H1 (cell line): ENCODE measurements around the gene MSI2. TPM values are rescaled to one million over a fixed set of nuclear protein-coding genes. Genes with fewer than 3 reads are reported as not detected.

Experiments used
- ATF3 ChIP-seq: IDR thresholded peaks from 2 replicates; pipeline ENCODE4 v1.6.1; 2011; ENCODE audit warnings: low read depth, mild to moderate bottlenecking, low read length; ENCODE audit not compliant: insufficient read depth
- BCL11A ChIP-seq, 2 experiments: IDR thresholded peaks; one replicate each; pipeline ENCODE4 v1.6.1; 2011; ENCODE audit warnings: low read depth in 2 of 2, low read length in 2 of 2, mild to moderate bottlenecking in 2 of 2
- GABPA ChIP-seq: IDR thresholded peaks from 2 replicates; pipeline ENCODE4 v1.6.1; 2011; ENCODE audit warnings: mild to moderate bottlenecking, low read length, moderate library complexity, borderline replicate concordance; ENCODE audit not compliant: insufficient read depth
- POLR2AphosphoS5 ChIP-seq: IDR thresholded peaks from 2 replicates; pipeline ENCODE4 v1.6.1; 2011; ENCODE audit warnings: low read depth, low read length
- polyA plus RNA-seq, 7 experiments: library from polyadenylated mRNA; depleted of rRNA in 3 of 7; stranded (reverse) in 5 of 7; unstranded in 2 of 7; fragments of >200 nt in 5 of 7; fragments of 200-250 nt in 2 of 7; gene quantifications; 1 replicate in 5 of 7; 2 replicates in 1 of 7; 4 replicates in 1 of 7; pipeline versions ENCODE4 v1.2.1 to v1.2.3, GENCODE V29; 2011 to 2013; ENCODE audit warnings: missing spikeins in 2 of 7, mixed read lengths in 2 of 7
- total RNA-seq: library from RNA; stranded (reverse); fragmentation: NEBNext Ultra II Directional; extraction: Animal tissue kit (Norgen Biotek cat#: 25700); gene quantifications from 2 replicates; pipeline ENCODE4 v1.2.1, GENCODE V29; 2021

Gene MSI2
- total and polyA plus RNA-seq, 2 of the 8 experiments (the other 6 are each of a cell fraction or from before 2014, with no cell fraction given), result 36.7 to 80.6 TPM

- TF ChIP-seq BCL11A (IDR thresholded peaks at IDR 0.05; ENCODE audit: low read depth in 2 of 2, low read length in 2 of 2) (no peak), POLR2AphosphoS5 (no peak), GABPA (no peak), ATF3 (no peak)
These were observed 4.8 kb downstream of the MSI2 start (continued) for GRCh38 chr17:57261084-57261461.
